ENCODE measurements around the gene PARD6G.

DNA sequence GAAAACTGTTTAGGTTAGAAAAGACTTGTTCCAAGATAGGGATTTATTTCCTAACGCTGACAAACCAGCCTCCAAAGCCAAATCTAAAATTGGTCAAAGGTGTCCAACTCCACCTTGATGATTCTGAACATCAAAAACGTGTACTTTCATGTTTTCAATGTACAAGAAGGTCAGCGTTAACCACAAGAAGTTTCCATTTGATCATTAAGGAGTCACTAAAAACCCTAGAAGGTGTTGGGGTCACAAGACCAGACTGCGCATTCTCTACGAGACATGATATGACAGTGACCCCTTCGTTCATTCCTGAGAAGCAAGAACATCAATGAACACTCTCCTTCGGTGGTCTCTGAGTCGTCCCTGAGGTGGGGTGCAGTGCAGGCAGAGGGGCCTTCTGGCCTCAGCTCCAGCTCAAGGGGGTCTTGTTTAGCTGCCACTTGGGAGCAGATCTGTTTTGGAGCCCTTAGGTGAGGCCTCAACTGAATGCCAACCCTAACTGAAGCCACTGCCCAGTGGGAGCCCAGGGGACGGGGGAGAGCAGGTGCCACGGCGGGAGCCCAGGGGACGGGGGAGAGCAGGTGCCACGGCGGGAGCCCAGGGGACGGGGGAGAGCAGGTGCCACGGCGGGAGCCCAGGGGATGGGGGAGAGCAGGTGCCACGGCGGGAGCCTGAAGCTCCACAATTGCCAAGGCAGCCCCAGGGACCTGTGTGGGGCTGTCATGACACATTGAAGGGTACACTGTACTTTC lies 55.2 kb downstream of the PARD6G start:
- TF ChIP-seq, protein P1, sequence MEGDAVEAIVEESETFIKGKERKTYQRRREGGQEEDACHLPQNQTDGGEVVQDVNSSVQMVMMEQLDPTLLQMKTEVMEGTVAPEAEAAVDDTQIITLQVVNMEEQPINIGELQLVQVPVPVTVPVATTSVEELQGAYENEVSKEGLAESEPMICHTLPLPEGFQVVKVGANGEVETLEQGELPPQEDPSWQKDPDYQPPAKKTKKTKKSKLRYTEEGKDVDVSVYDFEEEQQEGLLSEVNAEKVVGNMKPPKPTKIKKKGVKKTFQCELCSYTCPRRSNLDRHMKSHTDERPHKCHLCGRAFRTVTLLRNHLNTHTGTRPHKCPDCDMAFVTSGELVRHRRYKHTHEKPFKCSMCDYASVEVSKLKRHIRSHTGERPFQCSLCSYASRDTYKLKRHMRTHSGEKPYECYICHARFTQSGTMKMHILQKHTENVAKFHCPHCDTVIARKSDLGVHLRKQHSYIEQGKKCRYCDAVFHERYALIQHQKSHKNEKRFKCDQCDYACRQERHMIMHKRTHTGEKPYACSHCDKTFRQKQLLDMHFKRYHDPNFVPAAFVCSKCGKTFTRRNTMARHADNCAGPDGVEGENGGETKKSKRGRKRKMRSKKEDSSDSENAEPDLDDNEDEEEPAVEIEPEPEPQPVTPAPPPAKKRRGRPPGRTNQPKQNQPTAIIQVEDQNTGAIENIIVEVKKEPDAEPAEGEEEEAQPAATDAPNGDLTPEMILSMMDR (IDR thresholded peaks at IDR 0.05): no peak
- TF ChIP-seq POLR2A (IDR thresholded peaks at IDR 0.05): no peak
